AG04450 (cell line): ENCODE results near the gene ASIC2. TPM values are rescaled to one million over a fixed set of nuclear protein-coding genes. Genes with fewer than 3 reads are reported as not detected.

Experiments used
- CTCF ChIA-PET: fragments of 300-600, 350-600 bp; formaldehyde crosslinking; extraction: SDS; loops from one replicate; lab custom pipeline; 2022; ENCODE audit warnings: antibody characterized with exemption, inconsistent platforms; lab: Charles Lee
- POLR2A ChIA-PET: fragments of 350-600 bp; formaldehyde crosslinking; extraction: SDS; loops from one replicate; lab custom pipeline; 2021; ENCODE audit warnings: antibody characterized with exemption, inconsistent platforms; lab: Yijun Ruan, JAX
- DNase-seq: peaks from one replicate; pipeline ENCODE4 v3.0.0-alpha.2; 2011; ENCODE audit warnings: low read depth, low spot score
- H3K27ac ChIP-seq: one replicate; pipeline ENCODE4 v1.5.1; 2012; ENCODE audit warnings: low read depth, low read length, control low read depth
- H3K27me3 ChIP-seq: one replicate; pipeline ENCODE4 v1.6.0; 2012; ENCODE audit warnings: low read length; ENCODE audit not compliant: control insufficient read depth, insufficient read depth
- H3K4me3 ChIP-seq: 2 replicates; pipeline ENCODE4 v1.5.1; 2011; ENCODE audit warnings: mild to moderate bottlenecking, low read depth, low read length, control low read depth
- H3K9me3 ChIP-seq: 2 replicates; pipeline ENCODE4 v1.5.1; 2012; ENCODE audit warnings: low read length; ENCODE audit not compliant: control insufficient read depth, insufficient read depth
- CTCF ChIP-seq: IDR thresholded peaks from 2 replicates; pipeline ENCODE4 v1.5.1; 2011; ENCODE audit warnings: low read depth, low read length, control low read depth, inconsistent platforms
- polyA plus RNA-seq: library from polyadenylated mRNA; depleted of rRNA; stranded (reverse); fragments of >200 nt; gene quantifications from 2 replicates; pipeline ENCODE4 v1.2.3, GENCODE V29; 2011

Gene ASIC2
- polyA plus RNA-seq, 1 experiment, result 0.19 TPM

GRCh38 chr17:33152783-33153182 is 140.3 kb downstream of the ASIC2 start:
- no peaks in the 10 kb centered on the region for H3K27me3 ChIP-seq
- TF ChIP-seq CTCF, result no peak
- DNase-seq, result no peak
- ChIA-PET POLR2A (no interaction called here), CTCF (no interaction called here)
- peak overlapping the region; percentile 21 for H3K27ac ChIP-seq
- H3K9me3 ChIP-seq, result no peaks in the 10 kb centered on the region
- H3K4me3 ChIP-seq, result no peak overlapping the region

GRCh38 chr17:33151565-33151964 is 141.5 kb downstream of the ASIC2 start:
- Histone ChIP-seq H3K27me3 (no peaks in the 10 kb centered on the region), H3K4me3 (no peak overlapping the region), H3K9me3 (no peaks in the 10 kb centered on the region), H3K27ac (no peak overlapping the region)
- TF ChIP-seq CTCF, result no peak
- no peak for DNase-seq
- POLR2A ChIA-PET, result no interaction called here
- CTCF ChIA-PET, result no interaction called here

GRCh38 chr17:33145941-33146340 is 147.2 kb downstream of the ASIC2 start:
- H3K4me3 ChIP-seq, result no peak overlapping the region
- no peaks in the 10 kb centered on the region for H3K9me3 ChIP-seq
- no peak for DNase-seq
- ChIA-PET CTCF (no interaction called here), POLR2A (no interaction called here)
- TF ChIP-seq CTCF, result no peak
- H3K27me3 ChIP-seq, result no peaks in the 10 kb centered on the region
- no peak overlapping the region for H3K27ac ChIP-seq

- no peaks in the 10 kb centered on the region for H3K27me3 ChIP-seq
- H3K27ac ChIP-seq, result no peak overlapping the region
- DNase-seq, result no peak
- H3K4me3 ChIP-seq, result no peak overlapping the region
- CTCF ChIA-PET, result no interaction called here
- no peaks in the 10 kb centered on the region for H3K9me3 ChIP-seq
- no peak for TF ChIP-seq CTCF
- POLR2A ChIA-PET, result no interaction called here
Measured at GRCh38 chr17:33144837-33145236, 148.3 kb downstream of the ASIC2 start.

- Histone ChIP-seq H3K27me3 (no peaks in the 10 kb centered on the region), H3K27ac (no peak overlapping the region), H3K9me3 (no peaks in the 10 kb centered on the region), H3K4me3 (no peak overlapping the region)
- no peak for TF ChIP-seq CTCF
- ChIA-PET CTCF (no interaction called here), POLR2A (no interaction called here)
- no peak for DNase-seq
Measured at GRCh38 chr17:33142705-33143299, 150.3 kb downstream of the ASIC2 start.
